ENCODE data around the gene EMILIN2. TPM values are rescaled to one million over a fixed set of nuclear protein-coding genes. Genes with fewer than 3 reads are reported as not detected.

Gene EMILIN2
- total and polyA plus RNA-seq, 2 of the 13 experiments (the other 11 are each of a cell fraction or from before 2014, with no cell fraction given), result 7.6 to 8.2 TPM

DNA sequence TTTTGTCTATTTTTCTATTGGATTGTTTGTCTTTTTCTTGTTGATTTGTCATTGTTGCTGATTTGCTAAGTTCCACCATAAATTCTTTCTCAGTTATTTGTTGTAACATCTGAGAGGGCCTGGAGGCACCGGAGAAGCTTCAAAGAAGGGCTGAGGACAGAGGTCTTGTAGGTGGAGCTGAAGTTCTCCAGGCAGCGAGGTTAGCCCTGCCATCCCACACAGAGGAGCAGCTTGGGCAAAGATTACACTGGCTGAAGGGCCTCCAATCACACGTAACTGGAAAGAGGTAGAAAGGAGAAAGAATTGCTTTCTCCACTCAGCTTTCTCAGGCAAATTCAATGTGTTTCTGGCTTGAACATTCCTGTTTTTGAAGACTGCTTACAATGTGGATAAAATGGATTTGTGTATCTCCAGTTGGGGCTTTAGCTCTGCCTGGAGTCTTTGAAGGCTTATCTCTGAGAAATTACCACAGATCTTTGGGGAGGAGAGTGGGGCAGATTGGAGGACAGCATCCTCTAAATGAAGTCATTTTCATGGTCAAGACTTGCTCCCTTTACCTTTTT is 21.1 kb upstream of the EMILIN2 start:
- H3K27ac ChIP-seq (ENCODE audit: extremely low read length, insufficient read depth, low read length), result no peak overlapping the region
- no peak for DNase-seq (ENCODE audit: low spot score)
- H3K4me1 ChIP-seq (ENCODE audit: insufficient read depth, low read length), result peaks cover 24% of the 10 kb centered on the region
- CTCF ChIA-PET (ENCODE audit: low intra/inter-chr PET ratio, low total read pairs), result no interaction called here
- in situ Hi-C loops (cut with HindIII; ENCODE audit: extremely low pct_ligation_motif_present, low pct_unique_long_range_greater_than_20kb), result no loop called here
- BruUV-seq (replicated peaks), result no TSS peak
- no peaks in the 10 kb centered on the region for H3K36me3 ChIP-seq (replicated peaks in 1 of 2; ENCODE audit: control insufficient read depth in 1 of 2, insufficient read depth in 2 of 2, low read length in 2 of 2)
- H3K9me3 ChIP-seq (ENCODE audit: low read length), result no peaks in the 10 kb centered on the region
- FAIRE-seq, result no peak
- H3K4me3 ChIP-seq (replicated peaks in 1 of 3; ENCODE audit: insufficient read depth in 1 of 3, low read depth in 2 of 3, low read length in 3 of 3), result no peak overlapping the region
- no peak overlapping the region for H3K4me2 ChIP-seq (ENCODE audit: low read depth, low read length)
- no peak overlapping the region for H3K9ac ChIP-seq (ENCODE audit: insufficient read depth, low read depth, low read length)
- intact Hi-C loops (cut with micrococcal nuclease; ENCODE audit: unreplicated experiment), result no loop called here
- ATAC-seq, result peak; percentile 66
- H4K20me1 ChIP-seq (ENCODE audit: insufficient read depth, low read length), result no peaks in the 10 kb centered on the region
- POLR2A ChIA-PET, result no interaction called here
- peaks cover 0 to 8% of the 10 kb centered on the region in 2 experiments; a peak in 2 of 5 replicates for H3K27me3 ChIP-seq (ENCODE audit: control insufficient read depth in 1 of 2, insufficient read depth in 2 of 2, low read length in 2 of 2)
- no peak for TF ChIP-seq KLF16 (CRISPR knock-in tag; IDR thresholded peaks at IDR 0.05)
- TF ChIP-seq ZNF138 (CRISPR knock-in tag; IDR thresholded peaks at IDR 0.05; ENCODE audit: low read depth), result no peak
- no peak for TF ChIP-seq SMAD1 (CRISPR knock-in tag; IDR thresholded peaks at IDR 0.05; ENCODE audit: borderline replicate concordance, low read depth)
- no peak for TF ChIP-seq NFE2L2 (IDR thresholded peaks at IDR 0.05; ENCODE audit: low read length)
- TF ChIP-seq ZMYM3 (CRISPR knock-in tag; IDR thresholded peaks at IDR 0.05), result no peak
- TF ChIP-seq ZNF263 (CRISPR knock-in tag; IDR thresholded peaks at IDR 0.05), result no peak
- no peak for TF ChIP-seq ZNF292 (CRISPR knock-in tag; IDR thresholded peaks at IDR 0.05; ENCODE audit: borderline replicate concordance, low read depth)
- TF ChIP-seq, protein P1, sequence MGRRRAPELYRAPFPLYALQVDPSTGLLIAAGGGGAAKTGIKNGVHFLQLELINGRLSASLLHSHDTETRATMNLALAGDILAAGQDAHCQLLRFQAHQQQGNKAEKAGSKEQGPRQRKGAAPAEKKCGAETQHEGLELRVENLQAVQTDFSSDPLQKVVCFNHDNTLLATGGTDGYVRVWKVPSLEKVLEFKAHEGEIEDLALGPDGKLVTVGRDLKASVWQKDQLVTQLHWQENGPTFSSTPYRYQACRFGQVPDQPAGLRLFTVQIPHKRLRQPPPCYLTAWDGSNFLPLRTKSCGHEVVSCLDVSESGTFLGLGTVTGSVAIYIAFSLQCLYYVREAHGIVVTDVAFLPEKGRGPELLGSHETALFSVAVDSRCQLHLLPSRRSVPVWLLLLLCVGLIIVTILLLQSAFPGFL (CRISPR knock-in tag; IDR thresholded peaks at IDR 0.05), result no peak
- no peak for TF ChIP-seq ZNF589 (CRISPR knock-in tag; conservative IDR thresholded peaks at IDR 0.05)
- WGBS (ENCODE audit: low lambda C conversion rate), result 0% methylated on average over 3 of the region's 3 CpGs
- H2AFZ ChIP-seq (ENCODE audit: low read length), result no peak overlapping the region
- H3K79me2 ChIP-seq (ENCODE audit: insufficient read depth, low read length), result no peaks in the 10 kb centered on the region

Data from HepG2 (cell line).